Peyer's patch (tissue), 4 donors: ENCODE data around the gene ASB1.

Source experiments
- POLR2A ChIP-seq, 2 donors: fragments of 450-650 bp; IDR thresholded peaks; one replicate each; pipeline ENCODE4 v1.5.1; 2017; ENCODE audit warnings: antibody characterized with exemption in 2 of 2, mild to moderate bottlenecking in 2 of 2, moderate library complexity in 2 of 2
- TF ChIP-seq, protein P1 (sequence below), 6 experiments: fragments of 450-650 bp in 4 of 6; fragments of 200-600 bp in 2 of 6; sonication (generic) in 1 of 6; IDR thresholded peaks; one replicate each; pipeline ENCODE4 v1.5.1; 2017 to 2019; ENCODE audit warnings: antibody characterized with exemption in 6 of 6, mild to moderate bottlenecking in 3 of 6, moderate library complexity in 1 of 6

DNA sequence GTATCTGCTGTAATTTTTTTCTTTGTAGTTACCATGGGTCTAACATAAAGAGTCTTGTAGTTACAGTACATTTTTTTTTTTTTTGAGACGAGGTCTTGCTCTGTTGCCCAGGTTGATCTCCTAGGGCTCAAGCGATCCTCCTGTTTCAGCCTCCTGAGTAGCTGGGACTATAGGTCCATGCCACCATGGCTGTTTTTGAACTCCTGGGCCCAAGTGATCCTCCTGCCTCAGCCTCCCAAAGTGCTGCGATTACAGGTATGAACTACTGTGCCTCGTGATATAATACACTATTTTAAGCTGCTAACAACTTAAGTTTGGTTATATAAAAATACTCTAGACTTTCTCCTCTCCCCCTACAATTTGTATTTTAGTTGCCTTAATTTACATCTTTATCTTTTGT lies 46.3 kb downstream of the ASB1 start:
- TF ChIP-seq, protein P1, sequence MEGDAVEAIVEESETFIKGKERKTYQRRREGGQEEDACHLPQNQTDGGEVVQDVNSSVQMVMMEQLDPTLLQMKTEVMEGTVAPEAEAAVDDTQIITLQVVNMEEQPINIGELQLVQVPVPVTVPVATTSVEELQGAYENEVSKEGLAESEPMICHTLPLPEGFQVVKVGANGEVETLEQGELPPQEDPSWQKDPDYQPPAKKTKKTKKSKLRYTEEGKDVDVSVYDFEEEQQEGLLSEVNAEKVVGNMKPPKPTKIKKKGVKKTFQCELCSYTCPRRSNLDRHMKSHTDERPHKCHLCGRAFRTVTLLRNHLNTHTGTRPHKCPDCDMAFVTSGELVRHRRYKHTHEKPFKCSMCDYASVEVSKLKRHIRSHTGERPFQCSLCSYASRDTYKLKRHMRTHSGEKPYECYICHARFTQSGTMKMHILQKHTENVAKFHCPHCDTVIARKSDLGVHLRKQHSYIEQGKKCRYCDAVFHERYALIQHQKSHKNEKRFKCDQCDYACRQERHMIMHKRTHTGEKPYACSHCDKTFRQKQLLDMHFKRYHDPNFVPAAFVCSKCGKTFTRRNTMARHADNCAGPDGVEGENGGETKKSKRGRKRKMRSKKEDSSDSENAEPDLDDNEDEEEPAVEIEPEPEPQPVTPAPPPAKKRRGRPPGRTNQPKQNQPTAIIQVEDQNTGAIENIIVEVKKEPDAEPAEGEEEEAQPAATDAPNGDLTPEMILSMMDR (IDR thresholded peaks at IDR 0.05) = no peak
- TF ChIP-seq POLR2A (IDR thresholded peaks at IDR 0.05) = no peak
